ENCODE results near the gene CLMP. TPM values are rescaled to one million over a fixed set of nuclear protein-coding genes. Genes with fewer than 3 reads are reported as not detected.

CLMP gene
- polyA plus RNA-seq, 4 donors = 25.2 to 42.3 (median 39.1) TPM

DNA sequence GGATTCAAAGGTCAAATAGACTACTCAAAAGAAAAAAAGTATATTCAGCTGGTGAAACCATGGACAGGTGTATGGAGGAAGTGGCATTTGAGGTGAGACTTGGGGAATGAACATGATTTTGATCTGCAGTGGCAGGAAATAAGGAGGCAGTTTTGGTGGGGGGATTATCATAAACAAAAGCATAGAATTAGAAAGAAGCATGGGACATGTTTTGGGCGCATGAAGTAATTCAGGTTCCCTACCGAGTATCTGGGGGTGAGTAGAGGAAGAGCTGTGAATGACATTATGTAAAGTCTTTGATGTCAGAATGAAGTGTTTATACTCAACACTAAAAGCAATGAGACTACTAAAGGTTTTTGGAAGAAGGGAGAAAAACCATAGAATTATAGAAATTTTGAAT lies 3.1 kb downstream of the CLMP start:
- no peak for DNase-seq (ENCODE audit: low read depth in 4 of 4, low spot score in 3 of 4)

DNA sequence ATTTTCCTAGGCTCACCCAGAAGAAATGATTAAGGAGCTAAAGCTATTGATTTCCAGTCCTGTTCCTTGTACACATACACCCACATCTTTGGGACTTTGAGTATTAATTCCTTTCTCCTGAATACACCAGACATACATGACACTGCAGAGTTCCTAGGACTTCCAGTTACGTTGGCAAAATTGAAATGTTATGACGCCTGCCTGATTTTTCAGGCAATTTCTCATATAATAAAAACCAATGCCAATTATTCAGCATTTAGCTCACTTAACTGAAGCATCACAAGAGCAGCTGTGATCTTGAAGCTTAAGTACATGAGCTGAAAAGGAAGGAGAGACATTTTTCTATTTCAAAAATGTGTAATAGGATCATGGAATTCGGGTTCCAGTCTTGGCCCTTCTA lies 4.5 kb downstream of the CLMP start:
- DNase-seq (ENCODE audit: low read depth in 4 of 4, low spot score in 3 of 4) = no peak

DNA sequence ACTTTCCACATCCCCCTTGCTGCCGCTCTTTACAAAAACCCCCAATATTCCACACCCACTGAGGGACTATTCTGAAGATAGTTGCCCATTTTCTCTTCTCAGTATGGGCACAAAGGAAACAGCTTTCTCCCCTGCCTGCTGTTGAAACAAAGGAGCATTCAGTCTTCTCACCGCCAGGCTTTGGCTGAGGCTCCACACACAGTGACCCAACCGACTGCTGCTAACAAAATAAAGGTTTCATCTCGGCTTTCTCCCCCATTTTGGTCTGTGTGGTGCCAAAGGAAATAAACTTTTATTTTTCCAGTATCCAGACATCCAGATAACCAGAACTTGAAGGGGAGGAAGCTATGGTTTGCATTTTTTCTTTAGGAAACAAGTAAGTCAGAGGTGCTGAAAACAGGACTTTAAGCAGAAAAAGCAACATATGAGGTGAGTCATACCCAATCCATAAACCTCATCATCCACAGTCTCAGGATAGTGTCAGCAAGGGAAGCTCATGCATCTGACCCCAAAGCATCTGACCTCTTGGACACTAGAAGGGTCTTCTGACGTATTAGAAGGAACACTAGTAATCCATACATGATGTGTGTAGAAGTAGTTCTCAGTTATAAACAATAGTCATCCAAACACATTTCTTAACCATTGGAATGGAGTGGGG lies 6.4 kb downstream of the CLMP start:
- no peak for DNase-seq (ENCODE audit: low read depth in 4 of 4, low spot score in 3 of 4)

DNA sequence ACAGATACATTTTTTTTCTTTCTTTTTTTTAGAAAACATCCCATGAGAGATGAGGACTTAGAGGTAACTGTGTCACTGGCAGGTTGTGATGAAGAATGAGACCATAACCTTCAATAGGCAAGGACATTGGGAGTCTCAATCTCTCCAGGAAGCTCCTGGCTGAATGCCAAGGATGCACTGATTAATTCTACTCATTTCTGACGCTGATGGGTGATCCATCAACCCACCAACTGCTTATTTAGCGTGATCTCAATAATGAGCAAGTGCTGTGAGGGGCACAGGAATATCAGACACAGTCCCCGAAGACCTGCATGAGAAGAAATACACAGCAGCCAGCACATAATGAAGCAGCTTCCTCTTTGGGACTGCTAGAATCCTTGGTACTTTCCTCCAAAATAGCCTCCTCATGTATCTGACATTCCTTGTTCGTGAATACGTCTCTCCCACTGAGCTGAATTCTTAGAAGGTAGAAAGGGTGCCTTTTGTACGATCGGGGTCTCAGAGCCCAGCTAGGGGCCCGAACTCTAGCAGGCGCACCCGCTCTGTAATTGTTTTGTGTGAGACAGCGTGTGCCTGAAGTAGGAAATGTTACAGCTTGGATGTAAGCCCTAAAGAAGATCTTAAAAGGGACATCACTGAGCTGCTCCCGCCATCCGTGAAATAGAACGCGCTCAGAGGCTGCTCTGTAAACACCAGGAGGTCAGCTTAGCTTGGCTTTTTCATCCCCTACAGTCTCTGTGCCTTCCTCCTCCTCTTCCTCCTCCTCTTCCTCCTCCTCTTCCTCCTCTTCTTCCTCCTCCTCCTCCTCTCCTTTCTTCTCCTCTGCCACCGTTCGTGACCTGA lies 7.2 kb downstream of the CLMP start:
- DNase-seq (ENCODE audit: low read depth in 4 of 4, low spot score in 3 of 4) = no peak

DNA sequence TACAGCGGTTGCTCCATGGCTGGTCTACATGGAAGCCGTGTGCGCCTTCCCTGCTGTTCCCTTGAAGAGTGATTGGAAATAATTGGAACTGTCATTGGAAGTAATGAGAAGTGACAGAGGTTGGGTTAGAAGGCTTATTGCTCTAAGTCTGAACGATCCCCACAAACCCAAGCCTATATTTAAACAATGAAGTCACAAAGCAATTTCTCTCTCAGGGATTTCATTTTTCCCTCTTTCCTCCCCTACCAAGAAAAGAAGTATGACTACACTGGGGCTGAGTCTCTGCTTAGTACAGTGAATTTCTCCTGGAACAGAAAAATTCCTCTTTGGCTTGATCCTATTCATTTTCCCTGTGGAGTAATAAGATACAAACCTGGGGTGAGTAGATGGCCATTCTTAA lies 7.8 kb downstream of the CLMP start:
- no peak for DNase-seq (ENCODE audit: low read depth in 4 of 4, low spot score in 3 of 4)

DNA sequence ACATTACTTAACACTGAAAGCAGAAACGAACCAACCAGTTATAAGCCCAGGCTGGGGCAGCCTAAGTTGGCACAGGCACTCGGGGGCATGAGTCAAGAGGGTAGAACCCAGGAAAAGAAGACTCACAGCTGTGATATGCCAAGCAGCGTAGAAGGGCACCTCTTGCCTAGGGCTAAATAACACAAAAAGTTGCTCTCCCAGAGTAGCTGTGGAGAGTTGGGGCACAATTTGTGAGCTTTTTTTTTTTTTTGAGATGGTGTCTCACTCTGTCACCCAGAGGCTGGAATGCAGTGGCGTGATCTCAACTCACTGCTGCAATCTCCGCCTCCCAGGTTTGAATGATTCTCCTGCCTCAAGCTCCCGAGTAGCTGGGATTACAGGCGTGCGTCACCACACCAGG lies 8.8 kb downstream of the CLMP start:
- no peak for DNase-seq (ENCODE audit: low read depth in 4 of 4, low spot score in 3 of 4)

DNA sequence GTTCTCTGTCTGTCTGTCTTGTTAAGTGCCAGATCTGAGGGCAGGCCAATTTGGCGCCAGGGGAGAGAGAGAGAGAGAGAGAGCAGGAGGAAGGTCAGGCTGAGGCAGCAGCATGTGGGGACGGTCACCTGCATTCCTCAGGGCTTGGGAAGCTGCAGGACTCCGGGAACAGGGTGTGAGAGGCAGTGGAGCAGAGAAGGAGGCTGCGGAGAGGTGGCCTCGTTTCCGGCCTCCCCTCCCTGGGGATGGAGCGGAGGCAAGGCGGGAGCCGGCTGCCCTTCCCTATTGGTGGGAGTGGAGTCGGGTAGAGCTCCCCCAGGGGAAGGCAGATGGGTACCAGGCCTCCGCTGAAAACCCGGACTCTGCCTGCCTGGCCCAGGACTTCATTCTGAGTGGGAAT lies 9.7 kb downstream of the CLMP start:
- DNase-seq (ENCODE audit: low read depth in 4 of 4, low spot score in 3 of 4) = no peak

DNA sequence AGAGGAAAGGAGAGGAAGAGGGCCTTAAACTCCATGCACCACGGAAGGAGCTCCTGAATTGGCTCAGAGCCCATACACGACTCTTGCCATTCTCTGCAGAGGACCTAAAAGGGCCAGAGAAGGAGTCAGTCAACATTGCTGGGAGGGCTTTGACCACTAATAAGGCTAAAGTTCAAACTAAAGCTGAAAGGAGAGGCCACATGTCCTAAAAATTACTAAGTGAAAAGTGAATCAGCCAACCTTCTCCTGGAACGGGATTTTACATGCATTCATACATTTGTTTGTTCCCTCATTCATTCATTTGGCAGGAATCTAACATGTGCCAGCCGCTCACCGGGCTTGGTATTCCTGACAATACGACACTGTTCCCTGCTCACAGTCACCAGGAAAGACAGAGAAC lies 10.5 kb downstream of the CLMP start:
- DNase-seq (ENCODE audit: low read depth in 4 of 4, low spot score in 3 of 4) = no peak

DNA sequence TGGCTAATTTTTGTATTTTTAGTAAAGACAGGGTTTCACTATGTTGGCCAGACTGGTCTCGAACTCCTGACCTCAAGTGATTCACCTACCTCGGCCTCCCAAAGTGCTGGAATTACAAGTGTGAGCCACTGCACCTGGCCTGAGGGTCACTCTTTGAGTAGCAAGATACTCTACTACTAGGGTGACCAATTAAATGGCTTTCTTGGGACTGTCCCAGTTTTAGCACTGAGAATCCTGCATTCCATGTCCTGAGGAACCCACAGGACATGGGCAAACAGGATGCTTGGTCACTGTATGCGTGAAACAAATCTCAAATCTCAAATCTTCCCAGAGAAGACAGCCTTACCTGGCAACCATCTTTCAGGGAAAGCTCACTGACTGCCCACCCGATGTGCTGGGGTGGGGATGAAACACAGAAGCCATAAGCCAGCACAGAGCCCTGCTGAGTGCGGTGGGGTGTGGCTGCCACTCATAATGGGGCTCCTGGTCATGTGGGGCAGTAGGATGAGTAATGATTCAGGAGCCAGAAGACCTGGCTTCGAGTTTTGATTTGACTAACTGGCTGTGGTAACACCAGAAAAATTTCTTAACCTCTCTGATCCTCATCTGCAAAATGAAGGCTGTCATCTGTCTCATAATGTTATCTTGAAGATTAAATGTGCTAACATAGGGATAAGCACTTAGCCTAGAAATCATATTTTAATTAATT lies 11.5 kb downstream of the CLMP start:
- DNase-seq (ENCODE audit: low read depth in 4 of 4, low spot score in 3 of 4) = no peak

DNA sequence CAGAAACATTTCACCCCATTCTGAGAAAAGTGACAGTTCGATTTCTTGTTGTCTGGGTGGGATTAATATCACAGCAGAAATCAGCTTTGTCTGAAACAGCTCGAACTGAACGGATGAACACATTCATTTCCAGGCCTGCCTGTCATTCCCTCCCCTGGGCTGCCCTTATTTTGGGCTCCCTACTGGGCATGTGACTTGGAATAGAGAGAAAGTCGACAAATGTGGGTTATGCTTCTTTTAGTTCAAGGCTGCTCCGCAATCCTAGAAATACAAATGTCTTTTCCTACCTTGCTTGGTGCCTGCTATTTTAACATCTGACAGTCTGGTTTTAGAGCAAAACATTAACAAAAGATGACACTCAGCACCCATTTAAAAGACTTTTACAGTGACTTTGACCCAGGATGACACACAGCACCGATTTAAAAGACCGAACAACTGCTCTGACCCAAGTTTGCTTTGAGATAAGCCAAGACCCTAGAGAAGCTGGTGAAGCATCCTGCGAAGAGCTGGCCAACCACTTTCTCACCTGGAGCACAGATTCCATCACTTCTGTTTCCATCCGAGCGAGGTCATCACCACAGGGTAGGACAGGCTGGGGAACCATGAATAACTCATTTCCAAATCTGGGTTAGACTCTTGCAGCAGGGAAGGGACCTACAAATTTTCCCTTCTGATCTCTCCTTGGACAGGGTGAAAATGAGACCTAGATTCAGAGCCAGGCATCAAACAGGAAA lies 13.1 kb downstream of the CLMP start:
- DNase-seq (ENCODE audit: low read depth in 4 of 4, low spot score in 3 of 4) = no peak

DNA sequence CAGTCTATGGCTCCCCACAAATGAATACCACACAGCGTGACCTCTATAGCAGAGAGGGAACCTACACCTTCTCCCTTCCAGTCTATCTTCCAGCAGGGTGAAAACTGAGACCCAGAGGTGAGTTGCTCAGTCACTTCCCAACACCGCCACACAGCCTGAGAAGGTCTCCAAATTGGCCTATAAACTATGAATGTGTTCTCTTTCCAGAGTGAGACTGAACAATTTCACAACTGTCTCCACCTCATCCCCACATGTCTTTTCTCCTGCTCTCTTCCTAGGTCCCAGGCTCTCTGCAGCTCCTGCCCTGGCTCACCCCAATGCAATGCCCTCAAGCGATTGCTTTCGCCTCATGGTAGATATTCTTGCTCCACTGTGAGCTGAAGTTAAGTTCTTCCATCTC lies 14.0 kb downstream of the CLMP start:
- DNase-seq (ENCODE audit: low read depth in 4 of 4, low spot score in 3 of 4) = no peak

DNA sequence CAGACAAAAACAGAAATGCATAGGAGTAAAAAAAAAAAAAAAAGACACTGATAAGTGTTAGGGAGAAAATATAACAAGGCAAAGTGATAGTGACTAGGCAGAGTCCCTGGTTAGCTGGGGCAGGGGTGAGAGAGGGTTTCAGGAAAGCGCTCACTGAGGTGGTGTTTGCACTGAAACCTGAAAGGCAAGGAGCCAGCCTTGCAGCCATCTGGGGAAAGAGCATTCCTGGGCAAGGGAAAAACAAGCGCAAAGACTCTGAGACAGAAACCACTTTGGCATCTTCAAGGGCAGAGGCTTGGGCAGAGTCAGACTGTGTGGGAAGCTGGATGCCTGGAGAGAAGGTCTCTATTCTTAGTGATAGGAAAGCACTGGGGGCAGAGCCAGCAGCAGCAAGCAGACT lies 14.5 kb downstream of the CLMP start:
- no peak for DNase-seq (ENCODE audit: low read depth in 4 of 4, low spot score in 3 of 4)

DNA sequence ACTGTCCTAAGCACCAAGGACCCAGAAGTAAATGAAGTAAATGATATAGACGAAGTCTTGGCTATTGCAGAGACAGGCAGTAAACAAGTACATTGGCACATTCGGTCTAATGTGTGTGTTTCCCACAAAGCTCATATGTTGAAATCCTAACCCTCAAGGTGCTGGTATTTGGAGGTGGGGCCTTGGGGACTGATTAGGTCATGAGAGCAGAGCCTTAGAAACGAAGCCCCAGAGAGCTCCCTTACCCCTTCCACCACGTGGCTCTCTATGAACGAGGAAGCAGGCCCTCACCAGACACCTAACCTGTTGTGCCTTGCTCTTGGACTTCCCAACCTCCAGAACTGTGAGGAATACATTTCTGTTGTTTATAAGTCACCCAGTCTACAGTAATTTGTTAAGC lies 14.9 kb downstream of the CLMP start:
- no peak for DNase-seq (ENCODE audit: low read depth in 4 of 4, low spot score in 3 of 4)

DNA sequence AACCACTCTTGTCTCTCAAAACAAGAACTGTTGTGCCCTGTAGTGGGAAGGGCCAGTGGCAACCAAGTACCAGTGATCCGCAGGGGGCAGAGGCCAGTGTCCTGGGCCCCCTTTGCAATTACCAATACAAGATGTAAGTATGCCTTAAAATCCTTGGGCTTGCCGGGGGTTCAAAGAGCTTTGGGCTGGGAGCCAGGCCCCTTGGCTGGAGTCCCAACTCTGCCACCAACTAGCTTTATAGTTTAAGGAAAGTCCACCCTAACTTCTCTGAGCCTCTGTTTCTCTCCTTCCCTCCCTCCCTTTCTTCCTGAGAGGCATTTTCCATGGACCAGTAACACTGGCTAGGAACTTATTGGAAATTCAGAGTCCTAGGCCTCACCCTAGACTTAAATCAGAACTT lies 15.5 kb downstream of the CLMP start:
- no peak for DNase-seq (ENCODE audit: low read depth in 4 of 4, low spot score in 3 of 4)

DNA sequence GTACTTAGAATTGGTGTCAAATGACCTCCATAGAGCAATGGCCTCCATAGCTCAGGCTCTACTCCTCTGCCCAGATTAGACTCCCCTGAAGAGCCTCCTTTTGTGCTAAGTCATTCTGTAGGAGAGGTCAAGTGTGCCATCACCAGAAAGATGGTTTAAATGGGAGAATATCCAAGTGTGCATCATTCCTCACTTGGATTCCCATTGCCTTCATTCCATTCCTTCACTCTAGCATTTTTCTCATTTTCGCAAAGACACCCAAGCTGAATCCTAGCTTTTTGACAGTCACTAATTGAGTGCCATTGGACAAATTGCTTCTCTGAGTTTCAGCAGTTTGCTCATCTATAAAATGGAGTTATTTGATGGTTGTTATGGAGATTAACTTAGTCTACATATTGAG lies 16.9 kb downstream of the CLMP start:
- DNase-seq (ENCODE audit: low read depth in 4 of 4, low spot score in 3 of 4) = no peak

DNA sequence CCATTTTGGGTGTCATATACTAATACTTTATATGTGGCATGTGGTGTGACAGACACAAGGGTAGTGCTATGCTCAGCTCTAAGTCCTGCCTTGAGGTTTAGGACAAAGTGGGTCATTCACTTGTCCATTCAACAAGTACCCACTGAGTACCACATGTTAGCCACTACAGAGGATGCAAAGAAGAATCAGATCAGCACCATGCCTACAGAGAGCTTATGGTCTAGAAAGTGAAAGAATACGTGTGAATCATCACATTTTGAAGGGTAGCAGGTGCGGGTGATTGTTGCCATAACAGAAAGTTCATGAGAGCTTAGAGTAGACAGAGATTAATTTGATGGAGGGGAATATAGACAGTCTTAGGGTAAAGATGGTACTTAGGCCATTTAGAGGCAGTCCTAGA lies 18.3 kb downstream of the CLMP start:
- no peak for DNase-seq (ENCODE audit: low read depth in 4 of 4, low spot score in 3 of 4)

DNA sequence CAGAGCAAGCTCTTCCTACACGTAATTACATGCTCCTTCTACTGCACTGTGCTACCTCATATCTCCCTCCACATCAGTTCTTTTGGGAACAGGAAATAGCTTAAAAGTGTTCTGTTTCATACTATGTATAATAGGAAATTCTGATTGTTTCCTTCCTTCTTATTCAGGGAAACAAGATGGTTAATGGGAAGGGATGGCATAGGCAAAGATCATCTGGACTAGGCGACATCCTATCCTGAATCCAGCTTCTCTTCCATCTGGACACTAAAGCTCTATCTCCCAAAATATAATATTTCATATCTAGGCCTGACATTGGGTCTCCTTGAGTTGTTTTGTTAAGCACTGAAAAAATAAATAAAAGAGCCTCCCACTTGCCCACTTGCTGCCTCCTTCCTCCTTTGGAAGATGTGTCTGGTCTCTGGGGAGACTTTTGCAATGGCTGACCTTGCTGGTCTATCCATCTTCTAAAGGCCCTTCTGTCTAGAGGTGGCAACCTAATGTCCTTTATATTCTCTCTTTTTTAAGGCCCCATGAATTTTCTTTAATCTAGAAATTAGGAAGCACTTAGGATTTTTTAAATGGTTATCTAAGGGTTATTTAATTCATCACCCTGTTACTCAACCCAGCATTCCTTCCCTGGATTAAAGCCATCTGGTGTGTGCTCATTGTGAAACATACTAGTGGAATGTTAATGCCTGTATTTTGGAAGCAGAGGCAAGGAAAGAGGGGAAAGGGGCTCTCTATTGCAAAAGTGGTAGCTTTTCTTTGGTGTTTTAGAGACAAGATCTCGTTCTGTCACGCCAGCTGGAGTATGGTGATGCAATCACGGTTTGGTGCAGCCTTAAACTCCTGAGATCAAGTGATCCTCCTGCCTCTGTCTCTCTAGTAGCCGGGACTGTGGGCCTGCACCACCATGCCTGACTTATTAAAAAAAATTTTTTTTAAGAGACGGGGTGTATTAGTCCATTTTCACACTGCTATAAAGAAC lies 20.6 kb downstream of the CLMP start:
- no peak for DNase-seq (ENCODE audit: low read depth in 4 of 4, low spot score in 3 of 4)

DNA sequence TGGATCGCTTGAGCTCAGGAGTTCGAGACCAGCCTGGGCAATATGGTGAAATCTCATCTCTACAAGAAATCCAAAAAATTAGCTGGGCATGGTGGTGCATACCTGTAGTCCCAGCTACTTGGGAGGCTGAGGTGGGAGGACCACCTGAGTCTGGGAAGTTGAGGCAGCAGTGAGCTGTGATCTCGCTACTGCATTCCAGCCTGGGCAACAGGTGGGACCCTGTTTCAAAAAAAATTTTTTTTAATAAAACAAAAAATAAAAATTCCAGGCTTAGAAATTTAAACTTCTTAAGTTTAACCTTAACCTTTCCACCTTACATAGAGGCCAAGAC lies 21.2 kb downstream of the CLMP start:
- DNase-seq (ENCODE audit: low read depth in 4 of 4, low spot score in 3 of 4) = no peak

DNA sequence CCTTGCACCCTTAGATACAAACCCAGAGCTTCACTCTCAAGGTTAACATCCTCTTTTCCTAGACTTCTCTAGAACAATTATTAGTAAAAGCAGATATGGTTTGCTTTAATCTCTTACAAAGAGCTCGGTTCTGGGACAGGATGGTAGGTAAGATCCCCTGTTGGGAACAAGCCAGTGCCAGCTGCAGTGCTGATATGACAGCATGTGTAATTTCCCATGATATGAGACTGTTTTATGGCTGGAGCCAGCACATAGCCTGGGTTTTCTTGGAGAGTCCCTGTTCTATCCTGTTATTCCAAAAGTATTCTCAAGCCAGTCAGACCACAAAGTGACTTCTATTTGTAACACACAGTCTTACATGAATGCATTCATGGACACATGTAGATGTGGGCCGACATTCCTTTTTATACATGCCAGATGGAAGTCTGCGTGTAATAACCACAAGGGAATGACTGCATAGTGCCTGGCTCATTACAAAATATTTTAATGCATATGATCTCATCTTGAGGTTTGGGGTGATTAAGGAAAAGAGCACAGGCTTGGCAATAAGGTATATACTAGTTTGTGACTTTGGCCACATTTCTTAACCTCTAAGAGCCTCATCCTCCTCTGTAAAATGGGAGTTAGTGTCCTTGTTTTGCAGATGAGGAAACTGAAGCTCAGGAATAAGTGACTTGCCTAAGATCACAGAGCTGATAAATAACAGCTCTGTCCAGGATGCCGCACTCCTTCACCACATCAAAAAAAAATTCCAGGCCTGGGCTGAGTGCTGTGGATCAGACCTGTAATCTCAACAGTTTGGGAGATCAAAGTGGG lies 21.8 kb downstream of the CLMP start:
- no peak for DNase-seq (ENCODE audit: low read depth in 4 of 4, low spot score in 3 of 4)
